ENCODE results near the gene ATM.

The ATM gene

DNA sequence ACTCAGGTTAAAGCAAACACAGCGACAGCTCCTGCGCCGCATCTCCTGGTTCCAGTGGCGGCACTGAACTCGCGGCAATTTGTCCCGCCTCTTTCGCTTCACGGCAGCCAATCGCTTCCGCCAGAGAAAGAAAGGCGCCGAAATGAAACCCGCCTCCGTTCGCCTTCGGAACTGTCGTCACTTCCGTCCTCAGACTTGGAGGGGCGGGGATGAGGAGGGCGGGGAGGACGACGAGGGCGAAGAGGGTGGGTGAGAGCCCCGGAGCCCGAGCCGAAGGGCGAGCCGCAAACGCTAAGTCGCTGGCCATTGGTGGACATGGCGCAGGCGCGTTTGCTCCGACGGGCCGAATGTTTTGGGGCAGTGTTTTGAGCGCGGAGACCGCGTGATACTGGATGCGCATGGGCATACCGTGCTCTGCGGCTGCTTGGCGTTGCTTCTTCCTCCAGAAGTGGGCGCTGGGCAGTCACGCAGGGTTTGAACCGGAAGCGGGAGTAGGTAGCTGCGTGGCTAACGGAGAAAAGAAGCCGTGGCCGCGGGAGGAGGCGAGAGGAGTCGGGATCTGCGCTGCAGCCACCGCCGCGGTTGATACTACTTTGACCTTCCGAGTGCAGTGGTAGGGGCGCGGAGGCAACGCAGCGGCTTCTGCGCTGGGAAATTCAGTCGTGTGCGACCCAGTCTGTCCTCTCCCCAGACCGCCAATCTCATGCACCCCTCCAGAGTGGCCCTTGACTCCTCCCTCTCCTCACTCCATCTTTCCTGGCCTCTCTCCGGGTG lies at the start of gene ATM, which contains the start of gene NPAT:
Gene ATM (plus strand): TSS at position 494 of the 774 bp plus-strand sequence. CDS start 4,558 bp downstream, outside the sequence.
Gene NPAT (minus strand): TSS at position 65 of the 774 bp plus-strand sequence. CDS start 102 bp downstream, outside the sequence.
- peak; percentile 98 for DNase-seq (ENCODE audit: low spot score)

- DNase-seq (ENCODE audit: low spot score), result no peak
Observed at GRCh38 chr11:108177570-108177969, 45.3 kb upstream of the ATM start.

GRCh38 chr11:108193725-108194124 lies 29.1 kb upstream of the ATM start:
- DNase-seq (ENCODE audit: low spot score), result no peak

DNA sequence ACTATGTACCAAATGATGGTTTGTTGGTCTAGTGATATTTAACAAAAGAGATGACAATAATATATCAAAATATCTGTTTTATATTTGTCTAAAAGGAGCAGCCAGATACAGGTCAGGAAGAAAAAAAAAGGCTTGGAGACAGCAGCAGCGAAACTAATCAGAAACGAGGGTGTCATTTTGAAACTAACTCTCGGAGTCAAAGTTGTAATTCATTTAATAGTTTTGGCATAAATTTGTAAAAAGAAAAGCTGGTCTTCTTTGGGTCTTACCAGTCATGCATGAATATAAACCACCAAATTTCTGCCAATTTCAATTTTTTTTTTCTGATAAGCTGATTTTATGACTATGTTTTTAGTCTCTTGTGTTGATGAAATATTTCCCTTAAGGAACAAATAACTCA lies 26.0 kb upstream of the ATM start:
- no peak for DNase-seq (ENCODE audit: low spot score)

DNA sequence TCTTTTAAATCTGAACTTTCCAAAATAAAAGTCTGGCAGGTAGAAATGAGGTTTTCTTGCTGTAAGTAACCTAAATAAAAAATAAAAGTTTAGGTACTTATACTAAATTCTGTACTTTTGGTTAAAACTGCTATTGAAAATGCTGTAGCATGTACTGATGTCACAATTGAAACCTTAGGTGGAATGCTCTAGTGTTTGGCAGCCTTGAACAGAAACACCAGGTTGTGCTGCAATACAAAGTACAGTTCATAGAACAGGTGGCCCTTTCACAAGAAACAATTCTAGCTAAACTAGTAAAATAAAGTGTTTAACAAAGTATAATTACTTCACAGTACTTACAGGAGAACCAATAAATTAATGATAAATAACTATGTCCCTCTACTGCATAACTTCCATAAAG lies 25.5 kb upstream of the ATM start:
- no peak for DNase-seq (ENCODE audit: low spot score)

DNA sequence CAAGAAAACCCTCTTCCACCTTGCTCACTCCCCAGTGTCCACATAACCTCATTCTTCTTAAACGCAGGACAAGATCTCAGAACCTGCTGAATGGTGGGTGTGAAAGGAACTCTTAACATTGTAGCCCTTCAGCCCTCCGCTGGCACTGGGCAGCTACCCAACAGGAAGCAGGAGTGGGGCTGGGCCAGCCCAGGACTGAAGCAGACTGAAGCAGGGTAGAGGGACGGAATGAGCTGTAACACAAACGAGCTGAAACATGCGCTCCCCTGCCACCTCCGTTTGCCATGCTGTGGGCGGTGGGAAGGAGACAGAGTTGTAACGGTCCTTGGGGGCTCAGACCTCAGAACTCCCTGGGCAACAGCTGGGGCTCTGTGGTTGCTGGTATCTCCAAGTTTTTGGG lies 24.0 kb upstream of the ATM start:
- DNase-seq (ENCODE audit: low spot score), result no peak

DNA sequence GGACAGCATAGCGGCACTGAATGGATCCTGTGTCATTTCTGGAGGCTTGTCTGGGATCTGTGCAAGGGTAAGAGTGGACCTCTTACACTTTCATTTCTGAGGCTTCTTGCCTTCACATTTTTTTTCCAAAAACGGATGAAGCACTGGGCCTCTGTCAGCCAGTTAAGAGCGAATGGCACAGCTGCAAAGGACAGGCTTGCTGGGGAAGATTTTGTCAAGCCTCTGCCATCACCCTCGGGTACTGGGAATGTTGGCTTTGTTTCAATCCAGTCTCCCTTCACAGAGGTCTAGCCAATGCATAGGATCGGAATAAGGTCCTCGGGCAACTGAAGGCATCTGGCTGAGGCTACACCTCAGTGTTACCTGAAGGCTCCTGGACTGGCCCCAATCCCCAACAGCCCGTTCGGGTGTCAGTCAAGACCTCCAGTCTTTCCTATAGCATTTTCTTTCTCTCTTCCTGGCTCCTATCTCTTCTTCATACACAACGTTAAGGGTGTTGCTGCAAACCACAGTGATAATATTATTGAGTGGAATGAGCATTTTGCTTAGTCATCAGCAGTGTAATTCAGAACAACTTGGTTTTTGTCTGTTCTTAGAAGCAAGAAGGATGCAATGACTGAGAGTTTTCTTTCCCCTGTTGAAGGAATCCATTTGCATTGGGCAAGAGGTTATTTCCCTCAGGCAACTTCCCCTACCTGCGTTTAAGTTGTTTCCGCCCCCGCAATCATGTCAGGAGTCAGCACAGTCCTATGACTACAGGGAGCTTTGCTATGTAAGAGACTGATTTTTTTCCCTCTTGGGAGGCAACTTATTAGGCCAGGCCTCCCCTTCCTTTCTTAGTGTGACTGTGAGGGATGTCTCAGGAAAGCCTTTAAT lies 23.2 kb upstream of the ATM start:
- DNase-seq (ENCODE audit: low spot score), result peak; percentile 14

DNA sequence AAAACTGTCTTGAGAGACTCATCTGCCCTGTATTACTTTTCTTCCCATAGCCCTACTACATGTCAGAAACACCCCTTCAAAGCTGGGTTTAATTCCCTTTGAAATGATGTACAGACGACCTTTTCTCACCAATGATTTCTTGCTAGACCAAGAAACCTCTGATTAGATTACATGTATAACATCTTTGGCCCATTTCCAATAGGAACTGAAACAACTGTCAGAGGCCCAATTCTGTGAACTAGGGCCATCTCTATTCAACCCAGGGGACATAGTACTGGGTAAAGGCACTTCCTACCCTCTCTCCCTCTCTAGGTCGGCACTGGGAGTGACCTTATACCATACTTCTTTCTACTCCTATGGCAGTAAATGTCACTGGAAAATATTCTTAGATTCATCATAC lies 19.8 kb upstream of the ATM start:
- no peak for DNase-seq (ENCODE audit: low spot score)

GRCh38 chr11:108204376-108204775 lies 18.5 kb upstream of the ATM start:
- DNase-seq (ENCODE audit: low spot score), result no peak

DNA sequence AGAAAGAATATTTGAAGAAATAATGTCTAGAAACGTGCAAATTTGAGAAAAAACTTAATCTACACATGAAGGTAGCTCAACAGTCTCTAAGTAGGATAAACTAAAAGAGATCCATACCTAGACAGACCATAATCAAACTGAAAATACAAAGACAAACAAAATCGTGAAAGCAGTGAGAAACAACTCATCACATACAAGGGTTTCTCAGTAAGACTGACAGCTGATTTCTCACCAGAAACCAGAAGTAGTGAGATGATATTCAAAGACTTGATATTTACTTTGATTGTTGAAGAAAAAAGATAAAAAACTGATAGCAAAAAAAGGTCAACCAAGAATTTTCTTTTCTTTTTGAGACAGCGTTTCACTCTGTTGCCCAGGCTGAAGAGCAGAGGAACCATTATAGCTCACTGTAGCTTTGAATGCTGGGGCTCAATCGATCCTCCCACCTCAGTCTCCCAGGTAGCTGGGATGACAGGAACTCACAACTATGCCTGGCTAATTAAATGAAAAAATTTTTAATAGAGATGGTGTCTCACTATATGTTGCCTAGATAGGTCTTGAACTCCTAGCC lies 17.9 kb upstream of the ATM start:
- no peak for DNase-seq (ENCODE audit: low spot score)

DNA sequence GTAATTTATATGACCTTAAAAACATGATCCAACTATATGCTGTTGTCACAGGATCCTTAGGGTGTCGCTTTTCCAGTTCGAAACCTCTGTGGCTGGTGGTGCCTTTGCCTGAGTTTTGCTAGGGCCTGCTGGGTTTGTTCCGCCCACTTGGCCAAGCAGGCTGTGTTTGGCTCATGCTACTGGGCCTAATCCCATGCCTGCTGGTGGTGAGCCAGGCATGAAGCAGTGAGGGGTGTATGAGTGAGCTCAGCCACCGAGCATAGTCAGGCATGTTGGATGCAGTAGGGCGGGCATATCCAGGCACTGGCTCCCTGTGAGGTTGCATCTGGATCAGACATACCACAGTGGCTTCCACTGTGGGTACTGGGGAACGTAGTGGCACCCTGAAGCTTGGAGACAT lies 16.7 kb upstream of the ATM start:
- DNase-seq (ENCODE audit: low spot score), result no peak

- no peak for DNase-seq (ENCODE audit: low spot score)
Observed at GRCh38 chr11:108206969-108207682, 15.7 kb upstream of the ATM start.

- no peak for DNase-seq (ENCODE audit: low spot score)
Observed at GRCh38 chr11:108207683-108208060, 15.2 kb upstream of the ATM start.

GRCh38 chr11:108210441-108210840 lies 12.4 kb upstream of the ATM start:
- no peak for DNase-seq (ENCODE audit: low spot score)

- DNase-seq (ENCODE audit: low spot score), result no peak
Observed at GRCh38 chr11:108213784-108214183, 9.1 kb upstream of the ATM start.

GRCh38 chr11:108216988-108217387 lies 5.9 kb upstream of the ATM start:
- DNase-seq (ENCODE audit: low spot score), result no peak

GRCh38 chr11:108218455-108218854 lies 4.4 kb upstream of the ATM start:
- no peak for DNase-seq (ENCODE audit: low spot score)

- DNase-seq (ENCODE audit: low spot score), result no peak
Observed at GRCh38 chr11:108218912-108219783, 3.7 kb upstream of the ATM start.

GRCh38 chr11:108220721-108221336 lies 2.0 kb upstream of the ATM start:
- no peak for DNase-seq (ENCODE audit: low spot score)

- DNase-seq (ENCODE audit: low spot score), result no peak
Observed at GRCh38 chr11:108221371-108221770, 1.5 kb upstream of the ATM start.
